ENCODE data around the gene RNFT2.
"Not testable (repeated sequence)": the region's sequence is repeated elsewhere in the genome, so short reads cannot be mapped to it uniquely, and the experiment has no call there.

DNA sequence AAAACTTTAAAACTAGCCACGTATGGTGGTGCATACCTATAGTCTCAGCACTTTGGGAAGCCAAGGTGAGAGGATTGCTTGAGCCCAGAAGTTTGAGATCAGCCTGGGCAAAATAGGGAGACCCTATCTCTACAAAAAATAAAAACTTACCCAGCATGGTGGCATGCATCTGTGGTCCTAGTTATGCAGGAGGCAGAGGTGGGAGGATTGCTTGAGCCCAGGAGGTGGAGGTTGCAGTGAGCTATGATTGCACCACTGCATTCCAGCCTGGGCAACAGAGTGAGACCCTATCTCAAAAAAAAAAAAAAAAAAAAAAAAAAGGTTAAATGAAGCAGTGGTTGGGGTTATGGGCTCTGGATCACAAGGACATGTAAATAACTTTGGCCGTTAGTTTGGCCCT lies 4.7 kb downstream of the RNFT2 start:
- not testable (repeated sequence) for TF ChIP-seq POLR2AphosphoS5 (IDR thresholded peaks at IDR 0.05; ENCODE audit: insufficient read depth in 1 of 2, low read depth in 1 of 2)
- TF ChIP-seq, protein P1, sequence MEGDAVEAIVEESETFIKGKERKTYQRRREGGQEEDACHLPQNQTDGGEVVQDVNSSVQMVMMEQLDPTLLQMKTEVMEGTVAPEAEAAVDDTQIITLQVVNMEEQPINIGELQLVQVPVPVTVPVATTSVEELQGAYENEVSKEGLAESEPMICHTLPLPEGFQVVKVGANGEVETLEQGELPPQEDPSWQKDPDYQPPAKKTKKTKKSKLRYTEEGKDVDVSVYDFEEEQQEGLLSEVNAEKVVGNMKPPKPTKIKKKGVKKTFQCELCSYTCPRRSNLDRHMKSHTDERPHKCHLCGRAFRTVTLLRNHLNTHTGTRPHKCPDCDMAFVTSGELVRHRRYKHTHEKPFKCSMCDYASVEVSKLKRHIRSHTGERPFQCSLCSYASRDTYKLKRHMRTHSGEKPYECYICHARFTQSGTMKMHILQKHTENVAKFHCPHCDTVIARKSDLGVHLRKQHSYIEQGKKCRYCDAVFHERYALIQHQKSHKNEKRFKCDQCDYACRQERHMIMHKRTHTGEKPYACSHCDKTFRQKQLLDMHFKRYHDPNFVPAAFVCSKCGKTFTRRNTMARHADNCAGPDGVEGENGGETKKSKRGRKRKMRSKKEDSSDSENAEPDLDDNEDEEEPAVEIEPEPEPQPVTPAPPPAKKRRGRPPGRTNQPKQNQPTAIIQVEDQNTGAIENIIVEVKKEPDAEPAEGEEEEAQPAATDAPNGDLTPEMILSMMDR (IDR thresholded peaks at IDR 0.05), result not testable (repeated sequence)
